ENCODE measurements around the gene ASIC1.
A peak's percentile ranks its signal among the peaks of the same experiment; 100 is the strongest.

ASIC1 gene

GRCh38 chr12:50110762-50111351 lies 53.5 kb downstream of the ASIC1 start:
- DNase-seq: no peak

GRCh38 chr12:50111395-50111692 lies 53.9 kb downstream of the ASIC1 start:
- no peak for DNase-seq

- DNase-seq: peak; percentile 100
These were observed 54.5 kb downstream of the ASIC1 start, which contains the start of gene COX14 for GRCh38 chr12:50111693-50112455. TSS of gene COX14 (plus strand) at chr12:50112236. CDS start at chr12:50120044, 7,808 bp downstream.

GRCh38 chr12:50112456-50113218 lies 55.2 kb downstream of the ASIC1 start:
- DNase-seq: no peak

- no peak for DNase-seq
These were observed 59.7 kb downstream of the ASIC1 start for GRCh38 chr12:50117057-50117622.

- DNase-seq: no peak
These were observed 62.0 kb downstream of the ASIC1 start for GRCh38 chr12:50119387-50119786.

- DNase-seq: no peak
These were observed 63.1 kb downstream of the ASIC1 start for GRCh38 chr12:50120521-50120920.

GRCh38 chr12:50120953-50121352 lies 63.6 kb downstream of the ASIC1 start:
- DNase-seq: no peak

GRCh38 chr12:50121641-50122040 lies 64.2 kb downstream of the ASIC1 start:
- DNase-seq: no peak

GRCh38 chr12:50123203-50123602 lies 65.8 kb downstream of the ASIC1 start:
- DNase-seq: no peak

GRCh38 chr12:50127546-50127945 lies 70.2 kb downstream of the ASIC1 start:
- DNase-seq: no peak

- DNase-seq: no peak
These were observed 71.9 kb downstream of the ASIC1 start for GRCh38 chr12:50129290-50129689.

GRCh38 chr12:50132505-50133135 lies 75.2 kb downstream of the ASIC1 start:
- peak; percentile 68 for DNase-seq
